Ramos (cell line): ENCODE results near the gene GDPGP1.
"Not testable (repeated sequence)": the region's sequence is repeated elsewhere in the genome, so short reads cannot be mapped to it uniquely, and the experiment has no call there.

Source experiments
- in situ Hi-C: fragments of 300-500 bp; cut with MboI; formaldehyde crosslinking; loops from one replicate; pipeline ENCODE4 v1.14.3; 2022; ENCODE audit warnings: low sequenced_read_pairs; ENCODE audit not compliant: unreplicated experiment

The GDPGP1 gene, protein sequence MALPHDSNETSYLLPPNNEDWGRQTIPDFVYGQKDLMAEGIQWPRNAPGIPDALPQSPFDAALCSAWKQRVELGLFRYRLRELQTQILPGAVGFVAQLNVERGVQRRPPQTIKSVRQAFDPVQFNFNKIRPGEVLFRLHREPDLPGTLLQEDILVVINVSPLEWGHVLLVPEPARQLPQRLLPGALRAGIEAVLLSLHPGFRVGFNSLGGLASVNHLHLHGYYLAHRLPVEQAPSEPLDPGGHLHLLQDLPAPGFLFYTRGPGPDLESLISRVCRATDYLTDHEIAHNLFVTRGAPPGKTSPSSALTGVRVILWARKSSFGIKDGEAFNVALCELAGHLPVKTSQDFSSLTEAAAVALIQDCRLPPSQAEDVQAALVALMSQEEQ

DNA sequence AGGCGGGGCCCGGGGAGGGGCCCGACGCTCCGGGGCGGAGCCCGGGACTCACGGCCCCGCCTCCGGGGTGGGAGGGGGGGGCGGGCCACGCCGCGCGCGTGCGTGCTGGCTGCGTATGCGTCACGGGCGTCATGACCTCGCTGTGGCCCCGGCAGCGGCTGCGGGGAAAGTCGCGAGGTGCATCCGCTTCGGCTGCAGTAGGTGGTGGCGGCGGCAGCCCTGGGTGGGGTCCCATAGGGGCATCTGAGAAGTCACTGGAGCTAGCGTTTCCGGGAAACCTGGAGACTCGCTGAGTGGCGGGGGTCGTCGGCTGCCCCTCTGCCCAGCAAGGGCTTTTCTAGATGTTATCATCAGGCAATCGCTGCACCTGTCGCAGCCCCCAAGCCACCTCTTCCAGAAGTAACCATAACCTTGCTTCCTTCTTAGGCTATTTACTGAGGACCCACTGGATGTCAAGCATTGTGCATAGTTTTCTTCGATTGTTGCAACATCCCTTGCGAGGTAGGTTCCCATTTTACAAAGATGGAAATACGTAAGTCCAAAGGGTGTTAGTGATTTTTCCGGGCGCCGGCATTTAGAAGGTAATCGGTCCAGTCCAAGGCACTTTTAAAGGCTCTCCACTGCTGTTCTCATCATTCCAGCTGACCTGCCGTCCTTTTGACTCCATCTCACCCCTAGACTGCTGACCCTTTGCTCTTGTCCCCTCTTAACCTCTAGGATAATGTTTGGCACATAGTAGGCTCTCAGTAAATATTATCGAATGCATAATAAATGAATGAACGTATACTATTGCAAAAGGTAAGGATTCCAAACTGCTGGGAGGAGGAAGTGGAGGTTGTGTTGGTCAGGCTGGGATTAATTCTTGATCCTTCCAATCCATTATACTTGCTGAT lies at the start of gene GDPGP1:
TSS of gene GDPGP1 (plus strand) at position 114 of the 893 bp plus-strand sequence. CDS start 6,700 bp downstream, outside the sequence.
- in situ Hi-C loops: no loop called here

- in situ Hi-C loops: no loop called here
These were observed 49.0 kb upstream of the GDPGP1 start for GRCh38 chr15:90184786-90185704.

- in situ Hi-C loops: no loop called here
These were observed 46.6 kb upstream of the GDPGP1 start for GRCh38 chr15:90187257-90187868.

DNA sequence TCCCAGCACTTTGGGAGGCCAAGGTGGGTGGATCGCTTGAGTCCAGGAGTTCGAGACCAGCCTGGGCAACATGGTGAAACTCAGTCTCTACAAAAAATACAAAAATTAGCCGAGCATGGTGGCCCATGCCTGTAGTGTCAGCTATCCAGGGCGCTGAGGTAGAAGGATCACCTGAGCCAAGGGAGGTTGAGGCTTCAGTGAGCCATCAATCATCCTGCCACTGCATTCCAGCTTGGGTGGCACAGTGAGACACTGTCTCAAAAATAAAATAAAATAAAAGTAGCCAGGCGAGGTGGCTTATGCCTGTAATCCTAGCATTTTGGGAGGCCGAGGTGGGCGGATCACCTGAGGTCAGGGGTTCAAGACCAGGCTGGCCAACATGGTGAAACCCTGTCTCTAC lies 45.9 kb upstream of the GDPGP1 start:
- in situ Hi-C loops: not testable (repeated sequence)

- in situ Hi-C loops: no loop called here
These were observed 44.9 kb upstream of the GDPGP1 start for GRCh38 chr15:90188914-90189748.

DNA sequence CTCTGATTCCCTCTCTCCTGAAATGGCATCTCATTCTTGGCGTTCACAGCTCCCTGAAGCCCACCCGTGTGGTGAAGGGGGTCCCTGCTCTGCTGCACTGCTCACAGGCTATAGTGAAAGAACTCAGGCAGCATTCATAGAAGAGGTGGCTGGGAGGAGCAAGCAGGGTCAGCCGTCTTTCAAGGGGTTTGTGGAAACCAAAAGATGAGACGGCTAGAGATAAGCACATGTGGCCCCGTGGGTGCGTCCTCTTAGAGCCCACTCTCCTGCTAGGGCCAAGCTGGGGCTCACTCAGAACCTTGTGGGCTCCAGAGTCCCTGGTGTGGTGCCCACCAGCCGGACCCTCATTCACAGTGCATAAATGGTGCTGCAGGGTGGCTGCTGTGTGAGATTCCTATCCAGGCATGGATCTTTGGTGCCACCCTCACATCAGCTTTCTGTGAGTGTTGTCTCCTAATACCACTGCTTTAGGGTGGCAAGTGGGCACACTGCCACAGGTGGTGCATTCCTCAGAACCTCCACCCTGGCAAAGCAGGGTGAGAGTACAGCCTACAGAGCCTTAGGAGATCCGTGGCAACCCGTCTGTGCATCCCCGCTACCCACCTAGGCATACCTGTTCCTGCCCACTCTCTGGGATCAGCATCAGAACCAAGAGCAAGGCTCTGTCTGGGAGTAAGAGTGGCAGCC lies 44.1 kb upstream of the GDPGP1 start:
- in situ Hi-C loops: no loop called here

- in situ Hi-C loops: no loop called here
These were observed 43.2 kb upstream of the GDPGP1 start for GRCh38 chr15:90190606-90191343.

GRCh38 chr15:90191344-90191687 lies 42.7 kb upstream of the GDPGP1 start:
- in situ Hi-C loops: no loop called here

GRCh38 chr15:90191794-90192509 lies 42.1 kb upstream of the GDPGP1 start:
- in situ Hi-C loops: no loop called here

DNA sequence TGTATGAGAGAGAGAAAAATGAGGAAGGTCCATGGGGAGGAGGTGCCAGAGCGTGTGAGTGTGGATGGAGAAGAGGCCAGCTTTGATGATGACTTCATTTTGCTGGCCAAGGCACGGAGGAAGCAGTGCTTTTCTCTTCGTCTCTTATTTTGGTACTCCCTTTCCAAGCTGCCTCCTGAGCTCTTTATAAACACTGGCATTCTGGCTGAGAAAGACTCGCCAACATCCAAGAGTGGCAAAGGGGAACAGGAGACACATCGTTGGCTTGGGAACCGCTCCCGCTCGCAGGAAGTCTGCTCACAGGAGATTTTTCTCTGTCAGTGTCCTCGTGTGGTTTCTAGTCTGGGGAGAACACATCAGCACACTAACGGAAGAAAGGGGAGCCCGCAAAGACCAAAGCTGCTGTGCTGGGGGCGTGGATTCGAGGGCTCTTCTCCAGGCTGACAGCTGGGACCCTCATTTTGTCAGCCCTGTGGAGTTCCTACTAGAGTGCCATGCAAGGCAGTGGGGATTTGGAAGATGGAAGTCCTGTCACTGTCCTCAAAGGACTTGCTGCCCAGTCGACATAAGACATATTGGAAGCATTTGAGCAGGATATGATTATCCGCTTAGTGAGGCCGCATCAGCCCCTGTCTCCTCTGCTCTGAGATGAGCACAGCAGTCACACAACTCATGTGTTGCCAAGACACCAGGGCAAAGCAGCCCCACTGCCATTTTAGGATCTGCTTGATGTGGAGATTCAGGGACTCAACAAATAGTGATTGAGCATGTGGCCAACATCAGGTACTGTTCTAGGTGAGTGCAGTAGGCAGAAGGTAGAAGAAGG lies 40.8 kb upstream of the GDPGP1 start:
- in situ Hi-C loops: no loop called here

GRCh38 chr15:90194655-90195054 lies 39.4 kb upstream of the GDPGP1 start:
- in situ Hi-C loops: no loop called here

GRCh38 chr15:90200534-90201129 lies 33.4 kb upstream of the GDPGP1 start:
- in situ Hi-C loops: no loop called here

- in situ Hi-C loops: no loop called here
These were observed 32.7 kb upstream of the GDPGP1 start, which contains the start of gene SEMA4B for GRCh38 chr15:90201130-90201943. Gene SEMA4B (plus strand): TSS chr15:90201330. CDS start chr15:90201579, 249 bp downstream.

DNA sequence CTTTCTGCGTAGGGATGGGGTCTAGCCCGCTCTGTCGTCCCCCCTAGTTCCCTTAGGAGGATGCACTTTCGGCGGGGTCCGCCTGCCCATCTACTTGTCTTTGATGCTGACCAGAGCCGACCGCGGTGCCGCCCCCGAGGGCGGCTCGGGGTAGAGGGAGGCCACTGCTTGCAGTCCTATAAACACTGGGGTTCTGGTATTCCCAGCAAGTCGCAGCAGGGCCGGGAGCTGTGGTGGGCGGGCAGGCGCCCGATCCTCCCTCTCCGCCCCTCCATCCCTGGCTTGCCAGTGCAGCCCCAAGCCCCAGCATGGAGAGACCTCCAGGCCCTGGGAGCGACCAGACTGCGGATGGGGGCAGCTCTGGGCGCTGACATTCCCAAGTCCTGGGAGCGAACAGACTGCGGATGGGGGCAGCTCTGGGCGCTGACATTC lies 32.0 kb upstream of the GDPGP1 start:
- in situ Hi-C loops: no loop called here

DNA sequence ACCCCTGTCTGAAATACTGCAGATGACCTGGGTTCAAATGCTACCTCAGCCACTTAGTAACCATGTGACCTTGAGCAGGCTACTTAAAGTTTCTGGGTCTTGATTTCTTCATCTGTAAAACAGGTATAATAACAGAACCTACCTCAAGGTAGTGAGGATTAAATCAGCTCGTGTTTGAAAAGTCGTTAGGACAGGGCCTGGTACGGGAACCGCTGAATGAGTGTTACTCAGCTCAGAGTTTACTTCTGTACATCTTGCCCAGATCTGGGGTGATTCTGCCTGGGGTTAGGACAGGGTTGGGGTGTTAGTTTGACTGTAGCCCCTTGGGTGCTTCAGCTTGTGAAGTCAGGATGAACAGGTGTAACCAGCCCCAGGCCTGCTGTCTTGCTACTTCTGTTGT lies 31.1 kb upstream of the GDPGP1 start:
- in situ Hi-C loops: no loop called here
